MM.1S (cell line): ENCODE measurements around the gene DNAJB11.

Experiments used
- CTCF ChIP-seq: fragments of 300-600 bp; sonication (generic); IDR thresholded peaks from 2 replicates; pipeline ENCODE4 v1.5.1; 2016; ENCODE audit warnings: antibody characterized with exemption, low read length, mixed read lengths
- EZH2phosphoT487 ChIP-seq: fragments of 300-600 bp; sonication (generic); IDR thresholded peaks from 2 replicates; pipeline ENCODE4 v1.6.1; 2018; ENCODE audit warnings: antibody characterized with exemption, low read length

DNA sequence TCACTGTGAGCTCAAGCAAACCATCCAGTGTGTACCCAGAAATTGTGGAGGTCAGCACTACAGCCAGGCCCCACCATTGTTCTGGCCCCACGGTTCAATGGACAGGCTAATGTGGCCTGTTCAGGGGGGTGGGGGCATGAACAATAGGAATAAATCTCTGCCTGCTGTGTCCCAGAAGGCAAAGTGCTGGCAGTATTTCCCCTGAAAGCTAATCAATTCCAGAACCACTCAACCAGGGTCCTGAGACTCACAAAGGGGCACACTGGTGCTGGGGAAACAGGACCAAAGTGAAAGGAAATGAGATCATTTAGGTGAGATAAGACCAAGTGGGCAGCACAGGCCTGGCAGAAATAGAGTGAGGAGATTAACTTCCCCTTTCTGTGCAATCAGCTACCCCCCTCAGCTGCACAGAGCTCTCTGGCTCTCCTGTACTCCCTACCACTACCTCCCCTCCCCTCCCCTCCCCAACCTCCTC is 37.9 kb upstream of the DNAJB11 start:
- TF ChIP-seq EZH2phosphoT487 = no peak
- TF ChIP-seq CTCF = no peak
